ENCODE data around the gene SOCS1. TPM values are rescaled to one million over a fixed set of nuclear protein-coding genes. Genes with fewer than 3 reads are reported as not detected.
"Not testable (repeated sequence)": the region's sequence is repeated elsewhere in the genome, so short reads cannot be mapped to it uniquely, and the experiment has no call there.

Gene SOCS1
- total RNA-seq, 1 donor from 2014 or later: 161 TPM

DNA sequence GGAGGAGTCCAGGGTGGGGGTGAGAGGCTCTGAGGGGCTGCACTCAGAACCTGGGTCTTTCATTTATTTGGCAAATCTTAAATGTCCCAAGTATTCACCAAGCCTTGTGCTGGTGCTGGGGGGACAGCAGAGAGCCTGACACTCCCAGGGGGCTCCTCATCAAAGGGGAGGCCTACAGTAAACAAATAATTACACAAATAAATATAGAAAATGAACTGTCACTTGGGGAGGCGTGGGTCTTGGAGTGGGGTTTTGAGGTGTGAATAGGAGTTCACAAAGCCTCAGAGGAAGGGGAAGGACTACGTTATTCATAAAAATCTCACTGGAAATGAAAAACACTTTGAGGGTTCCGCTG lies 40.3 kb upstream of the SOCS1 start:
- Mint-ChIP-seq H3K9me3 (no peaks in the 10 kb centered on the region), H3K27ac (no peak overlapping the region), H3K36me3 (ENCODE audit: low read depth) (no peaks in the 10 kb centered on the region), H3K4me3 (no peak overlapping the region), H3K27me3 (ENCODE audit: insufficient read depth) (peaks cover 34% of the 10 kb centered on the region), H3K4me1 (ENCODE audit: low read depth) (peaks cover 34% of the 10 kb centered on the region)
- DNase-seq (ENCODE audit: low spot score): no peak
- intact Hi-C loops (cut with micrococcal nuclease): loop anchor here (5.0 kb wide), 1 partner anchor 34 kb away; no protein-coding TSS in a partner anchor

DNA sequence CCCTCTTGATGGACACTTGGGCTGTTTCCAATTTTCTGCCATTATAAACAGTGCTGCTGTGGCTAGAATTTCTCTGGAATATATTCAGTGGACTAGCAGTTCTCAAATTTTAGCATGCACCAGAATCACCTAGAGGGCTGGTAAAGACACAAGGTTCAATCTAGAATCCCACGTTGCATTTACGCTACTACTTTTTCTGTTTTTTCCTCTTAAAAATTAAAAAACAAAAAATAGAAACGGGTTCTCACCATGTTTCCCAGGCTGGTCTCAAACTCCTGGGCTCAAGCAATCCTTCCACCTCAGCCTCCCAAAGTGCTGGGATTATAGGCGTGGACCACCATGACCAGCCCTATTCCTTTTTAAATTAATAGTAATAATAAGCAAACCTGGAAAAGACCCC lies 39.7 kb upstream of the SOCS1 start:
- intact Hi-C loops (cut with micrococcal nuclease): loop anchor here (5.0 kb wide), 1 partner anchor 33 kb away; no protein-coding TSS in a partner anchor
- no peak overlapping the region for H3K4me3 Mint-ChIP-seq
- no peak overlapping the region for H3K27ac Mint-ChIP-seq
- no peak for DNase-seq (ENCODE audit: low spot score)
- no peaks in the 10 kb centered on the region for H3K36me3 Mint-ChIP-seq (ENCODE audit: low read depth)
- H3K9me3 Mint-ChIP-seq: no peaks in the 10 kb centered on the region
- H3K27me3 Mint-ChIP-seq (ENCODE audit: insufficient read depth): peaks cover 37% of the 10 kb centered on the region
- H3K4me1 Mint-ChIP-seq (ENCODE audit: low read depth): peaks cover 34% of the 10 kb centered on the region

DNA sequence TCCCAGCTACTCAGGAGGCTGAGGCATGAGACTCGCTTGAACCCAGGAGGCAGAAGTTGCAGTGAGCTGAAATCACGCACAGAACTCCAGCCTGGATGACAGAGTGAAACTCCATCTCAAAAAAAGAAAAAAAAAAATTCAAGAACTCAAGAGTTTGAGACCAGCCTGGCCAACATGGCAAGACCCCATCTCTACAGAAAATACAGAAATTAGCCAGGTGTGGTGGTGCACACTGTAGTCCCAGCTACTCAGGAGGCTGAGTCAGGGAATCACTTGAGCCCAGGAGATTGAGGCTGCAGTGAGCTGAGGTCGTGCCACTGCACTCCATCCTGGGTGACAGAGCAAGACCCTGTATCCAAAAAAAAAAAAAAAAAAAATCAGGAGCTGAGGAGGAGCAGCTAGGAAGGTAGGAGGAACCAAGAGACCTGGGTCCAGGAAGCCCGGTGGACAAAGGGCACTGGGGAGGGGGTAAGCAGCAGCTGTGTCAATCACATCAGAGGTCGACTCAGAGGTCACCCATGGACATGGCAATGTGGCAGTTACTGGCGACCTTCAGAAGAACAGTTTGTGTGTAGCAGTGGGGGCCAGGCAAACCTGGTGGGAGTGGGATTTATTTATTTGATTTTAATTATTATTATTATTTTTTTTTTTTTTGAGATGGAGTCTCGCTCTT lies 36.2 kb upstream of the SOCS1 start:
- H3K9me3 Mint-ChIP-seq: no peaks in the 10 kb centered on the region
- no peak overlapping the region for H3K27ac Mint-ChIP-seq
- intact Hi-C loops (cut with micrococcal nuclease): no loop called here
- peaks cover 38% of the 10 kb centered on the region for H3K27me3 Mint-ChIP-seq (ENCODE audit: insufficient read depth)
- DNase-seq (ENCODE audit: low spot score): no peak
- H3K36me3 Mint-ChIP-seq (ENCODE audit: low read depth): no peaks in the 10 kb centered on the region
- H3K4me3 Mint-ChIP-seq: no peak overlapping the region
- peaks cover 17% of the 10 kb centered on the region for H3K4me1 Mint-ChIP-seq (ENCODE audit: low read depth)

DNA sequence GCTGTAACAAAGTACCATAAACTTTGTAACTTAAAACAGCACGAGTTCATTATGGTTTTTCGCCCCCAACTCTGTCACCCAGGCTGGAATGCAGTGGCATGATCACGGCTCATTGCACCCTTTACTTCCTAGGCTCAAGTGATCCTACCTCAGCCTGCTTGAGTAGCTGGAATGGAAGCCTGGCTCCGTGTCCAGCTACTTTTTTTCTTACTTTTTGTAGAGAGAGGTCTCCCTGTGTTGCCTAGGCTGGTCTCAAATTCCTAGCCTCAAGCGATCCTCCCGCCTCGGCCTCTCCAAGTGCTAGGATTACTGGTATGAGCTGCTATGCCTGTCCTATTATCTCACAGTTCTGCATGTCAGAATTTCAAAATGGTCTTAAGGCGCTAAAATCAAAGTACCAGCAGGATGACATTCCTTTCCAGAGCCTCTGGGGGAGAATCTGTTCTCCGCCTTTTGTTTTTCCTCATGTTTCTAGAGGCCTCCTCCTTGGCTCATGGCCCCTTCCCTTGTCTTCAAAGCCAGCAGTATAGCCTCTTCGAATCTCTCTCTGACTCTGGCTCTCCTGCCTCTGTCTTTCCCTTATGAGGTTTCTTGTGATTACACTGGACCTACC lies 35.2 kb upstream of the SOCS1 start:
- Mint-ChIP-seq H3K9me3 (no peaks in the 10 kb centered on the region), H3K27me3 (ENCODE audit: insufficient read depth) (peaks cover 35% of the 10 kb centered on the region), H3K4me1 (ENCODE audit: low read depth) (peaks cover 7% of the 10 kb centered on the region), H3K27ac (no peak overlapping the region), H3K36me3 (ENCODE audit: low read depth) (no peaks in the 10 kb centered on the region), H3K4me3 (no peak overlapping the region)
- DNase-seq (ENCODE audit: low spot score): no peak
- intact Hi-C loops (cut with micrococcal nuclease): no loop called here

DNA sequence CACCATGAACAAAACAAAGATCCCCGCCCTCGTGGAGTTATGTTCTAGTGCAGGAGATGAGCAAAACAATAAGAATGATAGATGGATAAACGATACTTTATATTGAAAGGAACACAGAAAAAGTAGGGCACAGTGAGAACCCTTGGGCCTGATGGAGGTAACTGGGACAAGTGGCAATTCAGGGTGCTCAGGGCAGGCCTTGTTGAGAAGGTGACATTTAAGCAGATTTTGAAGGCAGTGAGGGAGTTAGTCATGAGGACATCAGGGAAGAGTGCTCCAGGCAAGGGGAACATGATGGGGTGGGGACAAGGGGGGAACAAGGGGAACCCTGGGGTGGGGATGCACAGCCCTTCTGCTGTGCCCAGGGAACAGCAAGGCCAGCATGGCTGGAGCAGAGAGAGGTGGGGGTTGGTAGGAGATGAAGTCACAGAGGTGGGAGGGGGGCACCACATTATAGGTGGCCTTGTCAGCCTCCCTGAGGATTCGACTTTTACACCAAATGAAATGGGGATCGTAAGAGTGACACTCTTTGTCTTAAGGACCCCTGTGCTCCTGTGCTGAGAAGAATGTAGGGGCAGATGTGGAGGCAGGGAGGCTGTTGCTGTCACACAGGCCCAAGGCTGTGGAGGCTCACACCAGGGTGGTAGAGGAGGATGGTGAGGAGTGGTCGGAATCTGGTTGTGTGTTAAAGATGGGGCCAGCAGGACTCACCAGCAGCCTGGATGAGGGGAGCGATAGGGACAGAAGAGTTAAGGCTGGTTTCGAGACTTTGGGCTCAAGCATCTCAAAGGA lies 34.3 kb upstream of the SOCS1 start:
- no peak for DNase-seq (ENCODE audit: low spot score)
- Mint-ChIP-seq H3K4me3 (no peak overlapping the region), H3K36me3 (ENCODE audit: low read depth) (no peaks in the 10 kb centered on the region), H3K9me3 (no peaks in the 10 kb centered on the region), H3K27ac (no peak overlapping the region), H3K4me1 (ENCODE audit: low read depth) (peaks cover 7% of the 10 kb centered on the region), H3K27me3 (ENCODE audit: insufficient read depth) (peaks cover 35% of the 10 kb centered on the region)
- intact Hi-C loops (cut with micrococcal nuclease): no loop called here

DNA sequence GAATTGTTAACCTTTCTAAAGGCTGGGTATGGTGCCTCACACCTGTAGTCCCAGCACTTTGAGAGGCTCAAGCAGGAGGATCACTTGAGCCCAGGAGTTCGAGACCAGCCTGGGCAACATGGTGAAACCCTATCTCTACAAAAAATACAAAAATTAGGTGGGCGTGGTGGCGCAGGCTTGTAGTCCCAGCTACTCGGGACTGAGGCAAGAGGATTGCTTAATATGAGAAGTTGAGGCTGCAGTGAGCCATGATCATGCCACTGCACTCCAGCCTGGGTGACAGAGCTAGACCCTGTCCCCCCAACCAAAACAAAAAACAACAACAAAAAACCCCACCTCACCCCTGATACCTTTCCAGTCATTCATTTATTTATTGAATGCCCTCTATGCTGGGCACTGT lies 33.7 kb upstream of the SOCS1 start:
- H3K9me3 Mint-ChIP-seq; H3K36me3 Mint-ChIP-seq (ENCODE audit: low read depth); intact Hi-C loops (cut with micrococcal nuclease); DNase-seq (ENCODE audit: low spot score); H3K4me3 Mint-ChIP-seq; H3K27ac Mint-ChIP-seq; H3K4me1 Mint-ChIP-seq (ENCODE audit: low read depth): not testable (repeated sequence)
- peaks cover 30% of the 10 kb centered on the region for H3K27me3 Mint-ChIP-seq (ENCODE audit: insufficient read depth)

DNA sequence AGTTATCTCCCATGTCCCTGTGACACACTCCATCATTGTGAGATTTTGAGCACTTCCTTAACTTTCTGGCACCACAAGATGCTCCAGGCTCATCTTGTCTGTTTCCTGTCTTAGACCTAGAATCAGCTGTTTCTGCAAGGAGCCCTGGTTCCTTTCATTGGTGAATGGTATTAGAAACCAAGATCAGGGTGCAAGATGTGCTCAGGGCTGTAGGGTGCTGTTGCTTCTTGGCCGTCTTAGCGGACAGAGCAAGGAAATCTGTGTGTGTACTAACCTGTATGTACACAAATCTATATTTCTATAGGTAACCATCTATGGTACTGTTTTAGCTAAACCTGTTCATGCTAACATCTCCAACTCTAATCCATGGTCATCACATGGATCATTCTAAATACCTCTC lies 33.2 kb upstream of the SOCS1 start:
- intact Hi-C loops (cut with micrococcal nuclease): no loop called here
- Mint-ChIP-seq H3K27ac (no peak overlapping the region), H3K4me3 (no peak overlapping the region)

DNA sequence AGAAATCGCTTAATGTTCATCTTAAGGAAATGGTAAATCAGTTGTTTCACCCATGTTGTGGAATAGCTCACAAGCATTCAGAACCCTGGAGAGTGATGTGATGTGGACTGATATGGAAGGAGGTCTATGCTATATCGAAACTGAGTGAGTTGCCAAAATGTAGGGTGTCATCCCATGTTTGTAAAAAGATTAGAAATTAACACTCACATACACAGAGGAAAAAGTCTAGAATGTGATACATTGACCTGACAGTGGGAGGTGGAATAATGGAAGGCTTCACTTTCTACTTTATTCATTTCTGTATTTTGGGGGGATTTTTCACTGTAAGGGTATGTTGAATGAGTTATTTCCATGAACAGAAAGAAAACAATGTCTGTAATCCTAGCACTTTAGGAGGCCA lies 29.8 kb upstream of the SOCS1 start:
- Mint-ChIP-seq H3K36me3 (ENCODE audit: low read depth) (no peaks in the 10 kb centered on the region), H3K27ac (no peak overlapping the region), H3K4me1 (ENCODE audit: low read depth) (no peaks in the 10 kb centered on the region), H3K4me3 (no peak overlapping the region), H3K9me3 (no peaks in the 10 kb centered on the region), H3K27me3 (ENCODE audit: insufficient read depth) (peaks cover 26% of the 10 kb centered on the region)
- intact Hi-C loops (cut with micrococcal nuclease): loop anchor here (2.0 kb wide), 1 partner anchor 25 kb away; no protein-coding TSS in a partner anchor
- no peak for DNase-seq (ENCODE audit: low spot score)

More for the DNA sequence above, 33.2 kb upstream of the SOCS1 start:
- Mint-ChIP-seq H3K4me1 (ENCODE audit: low read depth) (peaks cover 7% of the 10 kb centered on the region), H3K9me3 (no peaks in the 10 kb centered on the region), H3K36me3 (ENCODE audit: low read depth) (no peaks in the 10 kb centered on the region), H3K27me3 (ENCODE audit: insufficient read depth) (peaks cover 30% of the 10 kb centered on the region)
- no peak for DNase-seq (ENCODE audit: low spot score)

DNA sequence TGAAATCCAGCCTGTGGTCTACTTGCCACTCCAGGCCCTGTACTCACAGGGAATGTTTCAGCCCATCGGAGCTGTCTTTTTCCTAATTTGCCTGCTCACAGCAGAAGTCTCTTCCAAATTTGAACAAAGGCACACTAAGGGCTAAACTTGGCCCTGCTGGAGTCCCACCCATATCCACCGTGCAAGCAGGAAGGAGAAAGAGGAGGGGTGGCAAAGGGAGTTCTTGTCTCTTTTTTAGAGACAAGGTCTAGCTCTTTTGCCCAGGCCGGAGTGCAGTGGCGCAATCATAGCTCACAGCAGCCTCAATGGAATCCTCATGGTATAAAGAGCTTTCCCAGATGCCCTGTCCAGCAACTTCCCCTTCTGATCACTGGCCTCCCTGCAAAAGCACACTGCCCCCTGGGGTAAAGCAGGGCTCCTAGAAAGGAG lies 27.8 kb upstream of the SOCS1 start:
- no peak for DNase-seq (ENCODE audit: low spot score)
- Mint-ChIP-seq H3K4me1 (ENCODE audit: low read depth) (no peaks in the 10 kb centered on the region), H3K27me3 (ENCODE audit: insufficient read depth) (peaks cover 29% of the 10 kb centered on the region), H3K27ac (no peak overlapping the region), H3K9me3 (no peaks in the 10 kb centered on the region), H3K36me3 (ENCODE audit: low read depth) (no peaks in the 10 kb centered on the region), H3K4me3 (no peak overlapping the region)
- intact Hi-C loops (cut with micrococcal nuclease): no loop called here

DNA sequence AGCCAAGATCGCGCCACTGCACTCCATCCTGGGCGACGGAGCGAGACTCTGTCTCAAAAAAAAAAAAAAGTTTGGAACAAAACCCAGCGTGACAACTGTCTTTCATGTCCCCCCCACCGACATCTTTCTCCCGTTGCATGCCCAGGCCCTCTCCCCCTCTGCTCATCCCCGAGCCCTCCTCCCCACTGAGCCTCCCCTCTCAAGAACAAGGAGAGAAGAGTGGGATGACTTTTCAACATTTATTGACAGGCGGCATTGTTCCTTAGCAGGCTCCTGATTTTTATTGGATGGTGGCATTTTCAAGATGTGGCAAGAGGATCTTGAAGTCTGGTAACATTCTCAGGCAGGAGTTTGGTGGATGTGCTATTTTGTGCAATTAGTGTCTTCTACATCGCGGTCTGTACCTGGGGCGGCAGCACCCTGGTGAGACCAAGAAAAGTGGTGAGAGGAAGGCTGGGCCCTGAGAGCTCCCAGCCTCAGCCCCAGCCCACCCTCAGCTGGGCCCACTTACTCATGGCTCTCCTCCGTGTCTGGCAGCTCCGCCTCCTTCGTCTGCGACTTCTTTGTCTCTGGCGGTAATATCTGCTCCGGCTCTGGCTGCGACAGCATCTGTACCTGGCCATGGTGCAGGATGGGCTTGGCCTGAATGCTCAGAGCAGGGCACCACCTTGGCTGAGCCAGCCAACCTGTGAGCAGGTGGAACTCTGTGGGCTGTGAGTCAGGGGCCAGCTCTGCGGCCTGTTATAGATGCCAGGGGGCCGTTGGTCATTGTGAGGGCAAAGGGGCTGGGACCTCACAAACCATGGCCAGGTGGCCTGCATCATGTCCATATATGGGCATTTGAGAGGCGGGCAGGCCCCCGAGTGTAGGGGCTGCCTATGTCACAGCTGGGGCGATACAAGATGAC lies 24.9 kb upstream of the SOCS1 start, which contains the start of gene PRM1:
Gene PRM1 (minus strand): TSS at position 715 of the 907 bp plus-strand sequence. CDS start 92 bp downstream, at position 623.
- no peak within 1 kb of the TSS for H3K27ac Mint-ChIP-seq
- no peaks in the 10 kb centered on the region for H3K4me1 Mint-ChIP-seq (ENCODE audit: low read depth)
- H3K36me3 Mint-ChIP-seq (ENCODE audit: low read depth): no peaks in the 10 kb centered on the region
- intact Hi-C loops (cut with micrococcal nuclease): no loop called here
- H3K4me3 Mint-ChIP-seq: no peak within 1 kb of the TSS
- peaks cover 23% of the 10 kb centered on the region for H3K27me3 Mint-ChIP-seq (ENCODE audit: insufficient read depth)
- DNase-seq (ENCODE audit: low spot score): no peak
- H3K9me3 Mint-ChIP-seq: no peaks in the 10 kb centered on the region

DNA sequence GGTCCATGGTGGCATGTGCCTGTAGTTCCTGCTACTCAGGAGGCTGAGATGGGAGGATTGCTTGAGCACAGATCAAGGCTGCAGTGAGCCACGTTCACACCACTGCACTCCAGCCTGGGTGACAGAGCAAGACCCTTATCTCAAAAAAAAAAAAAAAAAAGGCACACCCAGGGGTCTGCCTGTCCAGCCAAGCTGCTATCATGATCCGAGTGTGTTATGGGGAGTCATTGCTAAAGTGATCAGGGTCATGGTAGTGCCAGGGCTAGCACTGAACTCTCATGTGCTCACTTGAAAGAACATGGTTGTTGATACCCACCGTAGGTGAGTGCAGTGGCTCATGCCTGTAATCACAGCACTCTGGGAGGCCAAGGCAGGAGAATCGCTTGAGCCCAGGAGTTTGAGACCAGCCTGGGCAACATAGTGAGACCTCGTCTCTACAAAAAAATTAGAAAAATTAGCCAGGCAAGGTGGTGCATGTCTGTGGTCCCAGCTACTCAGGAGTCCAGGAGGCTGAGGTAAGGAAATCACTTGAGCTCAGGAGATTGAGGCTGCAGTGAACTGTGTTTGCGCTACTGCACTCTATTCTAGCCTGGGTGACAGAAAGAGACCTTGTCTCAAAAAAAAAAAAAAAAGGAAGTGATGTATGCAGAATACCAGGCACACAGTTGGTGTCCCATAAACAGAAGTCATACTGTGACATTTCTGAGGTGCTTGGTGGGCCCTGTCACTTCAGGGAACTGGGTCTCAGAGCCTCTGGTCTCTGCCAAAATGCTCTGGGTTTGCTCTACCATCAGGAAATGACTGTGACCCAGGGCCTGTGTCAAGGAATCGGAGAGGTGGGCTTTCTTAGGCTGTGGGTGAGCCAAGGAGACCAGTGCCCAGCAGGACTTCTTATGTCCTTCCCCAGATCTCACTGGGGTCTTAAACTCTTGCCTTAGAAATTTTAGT lies 23.0 kb upstream of the SOCS1 start:
- no peak overlapping the region for H3K27ac Mint-ChIP-seq
- intact Hi-C loops (cut with micrococcal nuclease): no loop called here
- no peaks in the 10 kb centered on the region for H3K9me3 Mint-ChIP-seq
- no peaks in the 10 kb centered on the region for H3K4me1 Mint-ChIP-seq (ENCODE audit: low read depth)
- no peak overlapping the region for H3K4me3 Mint-ChIP-seq
- no peaks in the 10 kb centered on the region for H3K36me3 Mint-ChIP-seq (ENCODE audit: low read depth)
- DNase-seq (ENCODE audit: low spot score): no peak
- H3K27me3 Mint-ChIP-seq (ENCODE audit: insufficient read depth): peaks cover 21% of the 10 kb centered on the region

All from activated T-helper 1 cell treated with anti-CD3 and anti-CD28 coated beads, Interleukin-12 subunit alpha, Interleukin-12 subunit beta, Interleukin-2, Interleukin-4 antibody, amounts not matched to agents 30 ng/mL and 10 ng/mL and 1 ng/mL, durations not matched to agents 14 hours and 24 hours and 36 hours (primary cell).